ENCODE measurements around the gene CAMKK2.
"Not testable (repeated sequence)": the region's sequence is repeated elsewhere in the genome, so short reads cannot be mapped to it uniquely, and the experiment has no call there.

The CAMKK2 gene

GRCh38 chr12:121278169-121279070 is 18.1 kb downstream of the CAMKK2 start:
- no peak for DNase-seq

GRCh38 chr12:121277374-121277759 is 19.1 kb downstream of the CAMKK2 start:
- no peak for DNase-seq

GRCh38 chr12:121274036-121274763 is 22.3 kb downstream of the CAMKK2 start:
- DNase-seq, result no peak

- no peak for DNase-seq
Measured at GRCh38 chr12:121273364-121273896, 23.1 kb downstream of the CAMKK2 start.

GRCh38 chr12:121267822-121268221 is 28.7 kb downstream of the CAMKK2 start:
- DNase-seq, result no peak

- no peak for DNase-seq
Measured at GRCh38 chr12:121264951-121265515, 31.5 kb downstream of the CAMKK2 start.

GRCh38 chr12:121264135-121264534 is 32.4 kb downstream of the CAMKK2 start:
- DNase-seq, result no peak

- DNase-seq, result no peak
Measured at GRCh38 chr12:121263206-121263935, 33.1 kb downstream of the CAMKK2 start.

- DNase-seq, result no peak
Measured at GRCh38 chr12:121261398-121261797, 35.1 kb downstream of the CAMKK2 start.

GRCh38 chr12:121260091-121260490 is 36.4 kb downstream of the CAMKK2 start:
- no peak for DNase-seq

- DNase-seq, result no peak
Measured at GRCh38 chr12:121259074-121259473, 37.4 kb downstream of the CAMKK2 start.

GRCh38 chr12:121257704-121258449 is 38.6 kb downstream of the CAMKK2 start:
- not testable (repeated sequence) for DNase-seq

GRCh38 chr12:121255433-121255832 is 41.1 kb downstream of the CAMKK2 start:
- DNase-seq, result no peak

- DNase-seq, result no peak
Measured at GRCh38 chr12:121253638-121254335, 42.7 kb downstream of the CAMKK2 start.

- DNase-seq, result no peak
Measured at GRCh38 chr12:121252712-121253345, 43.7 kb downstream of the CAMKK2 start.

- DNase-seq, result no peak
Measured at GRCh38 chr12:121251838-121252237, 44.7 kb downstream of the CAMKK2 start.

- DNase-seq, result no peak
Measured at GRCh38 chr12:121250359-121250758, 46.1 kb downstream of the CAMKK2 start.

GRCh38 chr12:121248622-121249021 is 47.9 kb downstream of the CAMKK2 start:
- DNase-seq, result no peak

- DNase-seq, result no peak
Measured at GRCh38 chr12:121246893-121247557, 49.5 kb downstream of the CAMKK2 start.

GRCh38 chr12:121245951-121246350 is 50.6 kb downstream of the CAMKK2 start:
- DNase-seq, result no peak
